GM12864 (cell line): ENCODE data around the gene SCAMP1.
"Not testable (repeated sequence)": the region's sequence is repeated elsewhere in the genome, so short reads cannot be mapped to it uniquely, and the experiment has no call there.

ENCODE experiments used
- DNase-seq: peaks from one replicate; pipeline ENCODE4 v3.0.0-alpha.2; 2011; ENCODE audit warnings: low read depth
- H3K4me3 ChIP-seq: 2 replicates; pipeline ENCODE4 v1.5.1; 2011; ENCODE audit warnings: mild to moderate bottlenecking, low read depth, low read length, control low read depth
- TF ChIP-seq, protein P1 (sequence below): IDR thresholded peaks from 2 replicates; pipeline ENCODE4 v1.5.1; 2011; ENCODE audit warnings: low read depth, mild to moderate bottlenecking, moderate library complexity, low read length, control low read depth, inconsistent platforms; ENCODE audit errors: missing control alignments

SCAMP1 gene

DNA sequence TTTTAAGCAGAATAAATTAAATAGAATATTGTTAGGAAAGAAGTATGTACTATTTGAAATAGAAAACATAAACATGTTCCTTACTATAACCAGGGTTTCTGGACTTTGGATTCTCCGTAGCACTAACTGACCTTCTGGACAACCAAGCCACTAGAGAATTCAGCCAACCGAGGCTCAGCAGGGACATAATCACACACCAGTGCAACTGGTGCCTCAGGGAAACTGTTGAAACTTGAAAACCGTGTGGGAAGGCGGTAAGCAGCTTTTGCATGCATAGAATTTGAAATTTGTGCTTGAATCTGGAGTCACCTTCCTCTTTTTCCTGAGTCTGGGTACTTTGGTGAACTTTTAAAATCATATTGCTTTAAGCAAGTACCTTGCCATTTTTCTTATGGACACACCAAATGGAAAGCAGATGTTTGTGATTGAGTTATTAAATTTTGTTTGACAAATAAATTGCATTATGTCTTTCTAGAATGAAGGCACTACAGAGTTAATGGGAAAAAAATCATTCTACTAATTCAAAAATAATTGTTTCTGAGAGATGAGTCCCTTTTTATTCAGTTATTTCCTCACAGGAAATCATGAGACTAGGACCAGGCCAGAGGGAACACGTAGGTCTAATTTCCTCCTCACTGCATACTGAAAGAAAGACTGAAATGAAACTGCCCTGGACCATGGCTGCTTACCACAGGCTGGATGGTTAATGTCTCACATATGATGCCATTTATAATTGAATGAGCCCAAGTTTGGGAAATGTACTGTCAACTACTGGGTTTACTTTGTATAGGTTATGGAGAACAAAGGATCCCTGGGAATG, 20.6 kb upstream of the SCAMP1 start:
- DNase-seq: no peak
- no peak overlapping the region for H3K4me3 ChIP-seq
- TF ChIP-seq, protein P1, sequence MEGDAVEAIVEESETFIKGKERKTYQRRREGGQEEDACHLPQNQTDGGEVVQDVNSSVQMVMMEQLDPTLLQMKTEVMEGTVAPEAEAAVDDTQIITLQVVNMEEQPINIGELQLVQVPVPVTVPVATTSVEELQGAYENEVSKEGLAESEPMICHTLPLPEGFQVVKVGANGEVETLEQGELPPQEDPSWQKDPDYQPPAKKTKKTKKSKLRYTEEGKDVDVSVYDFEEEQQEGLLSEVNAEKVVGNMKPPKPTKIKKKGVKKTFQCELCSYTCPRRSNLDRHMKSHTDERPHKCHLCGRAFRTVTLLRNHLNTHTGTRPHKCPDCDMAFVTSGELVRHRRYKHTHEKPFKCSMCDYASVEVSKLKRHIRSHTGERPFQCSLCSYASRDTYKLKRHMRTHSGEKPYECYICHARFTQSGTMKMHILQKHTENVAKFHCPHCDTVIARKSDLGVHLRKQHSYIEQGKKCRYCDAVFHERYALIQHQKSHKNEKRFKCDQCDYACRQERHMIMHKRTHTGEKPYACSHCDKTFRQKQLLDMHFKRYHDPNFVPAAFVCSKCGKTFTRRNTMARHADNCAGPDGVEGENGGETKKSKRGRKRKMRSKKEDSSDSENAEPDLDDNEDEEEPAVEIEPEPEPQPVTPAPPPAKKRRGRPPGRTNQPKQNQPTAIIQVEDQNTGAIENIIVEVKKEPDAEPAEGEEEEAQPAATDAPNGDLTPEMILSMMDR: no peak

- TF ChIP-seq, protein P1: no peak
- no peak overlapping the region for H3K4me3 ChIP-seq
- DNase-seq: no peak
These were observed 19.0 kb upstream of the SCAMP1 start for GRCh38 chr5:78341440-78341839.

DNA sequence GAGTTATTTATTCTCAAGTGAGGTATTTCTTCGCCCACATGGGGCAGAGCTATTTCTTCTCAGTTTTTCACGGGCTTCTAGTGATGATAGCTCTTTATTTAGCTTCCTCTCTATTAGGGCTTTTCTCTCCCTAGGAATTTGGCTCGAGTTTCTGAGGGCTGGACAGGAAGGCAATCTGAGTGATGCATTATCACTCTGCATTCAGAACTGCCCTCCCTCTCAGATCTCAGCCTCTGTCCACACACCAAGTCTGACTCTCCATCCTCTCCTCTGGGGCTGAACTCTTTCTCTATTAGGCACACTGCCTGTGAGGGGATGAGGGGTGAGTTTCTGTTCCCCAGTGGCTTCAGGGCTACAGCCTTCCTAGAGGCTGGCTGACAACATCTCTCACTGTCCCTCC, 14.9 kb upstream of the SCAMP1 start:
- H3K4me3 ChIP-seq: no peak overlapping the region
- no peak for DNase-seq

DNA sequence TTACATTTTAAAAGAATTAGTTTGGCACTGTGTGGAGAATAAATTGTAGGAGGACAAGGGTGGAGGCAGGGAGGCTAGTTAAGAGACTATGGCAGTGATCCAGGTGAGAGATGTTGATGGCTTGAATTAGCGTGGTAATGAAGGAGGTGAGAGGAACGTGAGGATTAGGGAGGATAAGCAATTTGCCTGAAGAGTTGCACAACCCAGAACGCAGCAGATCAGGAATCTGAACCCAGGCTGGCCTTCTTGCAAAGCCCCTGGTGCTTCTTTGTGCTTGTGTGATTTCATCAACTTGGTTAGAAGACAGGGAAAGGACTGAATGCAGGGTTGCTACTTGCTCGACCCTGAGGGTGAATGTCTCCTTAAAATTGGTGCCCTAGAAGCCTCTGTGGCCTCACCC, 6.9 kb upstream of the SCAMP1 start:
- no peak overlapping the region for H3K4me3 ChIP-seq
- TF ChIP-seq, protein P1: no peak
- no peak for DNase-seq

More for the DNA sequence above, 14.9 kb upstream of the SCAMP1 start:
- TF ChIP-seq, protein P1: no peak

GRCh38 chr5:78354066-78354670, 6.2 kb upstream of the SCAMP1 start:
- TF ChIP-seq, protein P1: no peak
- H3K4me3 ChIP-seq: no peak overlapping the region
- DNase-seq: no peak

- H3K4me3 ChIP-seq: no peak overlapping the region
- DNase-seq: no peak
- TF ChIP-seq, protein P1: no peak
These were observed 4.9 kb upstream of the SCAMP1 start for GRCh38 chr5:78355561-78355960.

- peak overlapping the region; percentile 90 for H3K4me3 ChIP-seq
- DNase-seq: not testable (repeated sequence)
These were observed 974 bp upstream of the SCAMP1 start for GRCh38 chr5:78359455-78359830.
